K562 (cell line): ENCODE measurements around the gene VIPR1. TPM values are rescaled to one million over a fixed set of nuclear protein-coding genes. Genes with fewer than 3 reads are reported as not detected.

Experiments used
- ARID4B ChIP-seq: sonication (generic); formaldehyde crosslinking; IDR thresholded peaks from 2 replicates; pipeline ENCODE4 v1.8.0; 2022; ENCODE audit warnings: mild to moderate bottlenecking, missing genetic modification reagents
- IRF9 ChIP-seq: fragments of 450-650 bp; IDR thresholded peaks from 2 replicates; pipeline ENCODE4 v1.6.1; 2016; ENCODE audit warnings: missing biosample characterization, missing genetic modification characterization
- MAFK ChIP-seq: IDR thresholded peaks from 2 replicates; pipeline ENCODE4 v1.6.1; 2011; ENCODE audit warnings: low read length, improper control_type of control experiment
- MCM2 ChIP-seq: fragments of 450-650 bp; IDR thresholded peaks from 2 replicates; pipeline ENCODE4 v1.6.1; 2017; ENCODE audit warnings: low read depth, mild to moderate bottlenecking
- NR2C1 ChIP-seq, 2 experiments: fragments of 450-650 bp; IDR thresholded peaks; 2 replicates each; pipeline ENCODE4 v1.6.1; 2017; ENCODE audit warnings: mild to moderate bottlenecking in 2 of 2, antibody characterized with exemption in 1 of 2, inconsistent platforms in 1 of 2, missing compliant biosample characterization in 1 of 2, missing genetic modification characterization in 1 of 2
- POLR2G ChIP-seq: fragments of 200-400 bp; formaldehyde crosslinking; IDR thresholded peaks from 2 replicates; pipeline ENCODE4 v1.6.1; 2017; ENCODE audit warnings: low read depth, mild to moderate bottlenecking, antibody characterized with exemption, low read length, moderate library complexity
- RAD21 ChIP-seq, 2 experiments: fragments of 250-450 bp in 1 of 2; fragments of 450-650 bp in 1 of 2; sonication (Bioruptor Pico) in 1 of 2; formaldehyde crosslinking in 1 of 2; IDR thresholded peaks in 1 of 2; conservative IDR thresholded peaks in 1 of 2; 2 replicates each; pipeline versions ENCODE4 v1.4.0 to v1.8.0; 2020 to 2022; ENCODE audit warnings: mild to moderate bottlenecking in 2 of 2, moderate library complexity in 1 of 2
- SREBF1 ChIP-seq: fragments of 150-350 bp; IDR thresholded peaks from 2 replicates; pipeline ENCODE4 v1.6.1; 2014; ENCODE audit warnings: antibody characterized with exemption, low read depth, low read length, borderline replicate concordance
- ZBTB9 ChIP-seq: fragments of 450-650 bp; formaldehyde crosslinking; IDR thresholded peaks from 2 replicates; pipeline ENCODE4 v1.4.0; 2020; ENCODE audit warnings: mild to moderate bottlenecking, moderate library complexity
- ZFP36 ChIP-seq: fragments of 150-350 bp; IDR thresholded peaks from 2 replicates; pipeline ENCODE4 v1.6.1; 2018; ENCODE audit warnings: low read length, low read depth; ENCODE audit not compliant: partially characterized antibody
- ZNF41 ChIP-seq: fragments of 250-450 bp; sonication (Bioruptor Pico); conservative IDR thresholded peaks from 2 replicates; pipeline ENCODE4 v1.4.0; 2020; ENCODE audit warnings: mild to moderate bottlenecking
- ZNF561 ChIP-seq: fragments of 450-650 bp; formaldehyde crosslinking; conservative IDR thresholded peaks from 2 replicates; pipeline ENCODE4 v1.4.0; 2020; ENCODE audit warnings: mild to moderate bottlenecking, moderate library complexity
- polyA plus RNA-seq, 8 experiments: library from polyadenylated mRNA; depleted of rRNA in 4 of 8; stranded (reverse) in 5 of 8; unstranded in 3 of 8; fragments of >200 nt; fragmentation: Nextera tagmentation in 2 of 8; fragmentation: Illumina TruSeq in 1 of 8; extraction: Ambion mirVana in 2 of 8; extraction: Trizol in 1 of 8; gene quantifications; 2 replicates each; pipeline versions ENCODE4 v1.2.1 to v1.2.3, GENCODE V29; 2011 to 2014; ENCODE audit warnings: inconsistent platforms in 1 of 8, missing spikeins in 1 of 8
- total RNA-seq, 7 experiments: library from RNA; depleted of rRNA in 6 of 7; stranded (reverse); fragments of >200 nt in 6 of 7; fragmentation: Illumina TruSeq in 2 of 7; extraction: Trizol in 2 of 7; gene quantifications; 2 replicates each; pipeline versions ENCODE4 v1.2.1 to v1.2.3, GENCODE V29; 2011 to 2021; ENCODE audit warnings: low replicate concordance in 1 of 7
- TF ChIP-seq, protein P1 (sequence below): fragments of 450-650 bp; IDR thresholded peaks from 2 replicates; pipeline ENCODE4 v1.6.1; 2017; ENCODE audit warnings: antibody characterized with exemption, mild to moderate bottlenecking

The VIPR1 gene
- total and polyA plus RNA-seq, 9 of the 15 experiments (the other 6 are each of a cell fraction or from before 2014, with no cell fraction given) = 0.04 to 0.38 (median 0.12) TPM; not detected in 3

DNA sequence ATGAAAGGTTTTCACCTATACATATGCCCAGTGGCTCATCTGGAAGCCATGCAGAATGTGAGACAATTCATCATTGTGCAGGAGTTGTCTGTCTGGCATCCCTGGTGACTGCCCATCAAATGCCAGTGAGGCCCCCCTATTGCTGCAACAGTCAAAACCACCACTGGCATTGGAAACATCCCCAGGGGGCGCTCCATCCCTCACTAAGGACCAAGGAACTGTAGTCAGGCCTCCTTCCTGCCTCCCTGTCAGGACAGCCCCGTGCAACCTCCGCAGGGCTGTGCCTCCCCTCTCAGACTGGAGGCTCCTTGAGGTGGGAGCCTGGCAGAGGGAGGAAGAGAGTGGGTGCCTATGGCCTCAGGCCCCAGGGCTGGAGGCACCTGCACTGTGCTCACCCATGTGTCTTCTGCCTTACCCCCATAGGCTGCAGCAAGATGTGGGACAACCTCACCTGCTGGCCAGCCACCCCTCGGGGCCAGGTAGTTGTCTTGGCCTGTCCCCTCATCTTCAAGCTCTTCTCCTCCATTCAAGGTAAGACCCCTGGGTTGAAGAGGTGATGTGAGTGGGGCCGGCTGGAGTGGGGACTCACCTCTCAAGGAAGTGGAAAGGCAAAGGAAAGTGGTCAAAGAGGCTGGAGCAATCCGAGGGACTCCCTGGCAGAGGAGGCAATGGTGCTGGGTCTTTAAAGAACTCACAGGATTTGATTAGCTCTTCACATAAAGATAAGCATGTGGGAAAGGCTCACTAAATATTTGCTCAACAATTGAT, 16.5 kb downstream of the VIPR1 start (continued):
- TF ChIP-seq ARID4B (CRISPR knock-in tag) = no peak
- TF ChIP-seq ZNF41 (CRISPR knock-in tag) = no peak
- no peak for TF ChIP-seq IRF9 (tag)
- peak; percentile 81 for TF ChIP-seq ZFP36
- TF ChIP-seq, protein P1, sequence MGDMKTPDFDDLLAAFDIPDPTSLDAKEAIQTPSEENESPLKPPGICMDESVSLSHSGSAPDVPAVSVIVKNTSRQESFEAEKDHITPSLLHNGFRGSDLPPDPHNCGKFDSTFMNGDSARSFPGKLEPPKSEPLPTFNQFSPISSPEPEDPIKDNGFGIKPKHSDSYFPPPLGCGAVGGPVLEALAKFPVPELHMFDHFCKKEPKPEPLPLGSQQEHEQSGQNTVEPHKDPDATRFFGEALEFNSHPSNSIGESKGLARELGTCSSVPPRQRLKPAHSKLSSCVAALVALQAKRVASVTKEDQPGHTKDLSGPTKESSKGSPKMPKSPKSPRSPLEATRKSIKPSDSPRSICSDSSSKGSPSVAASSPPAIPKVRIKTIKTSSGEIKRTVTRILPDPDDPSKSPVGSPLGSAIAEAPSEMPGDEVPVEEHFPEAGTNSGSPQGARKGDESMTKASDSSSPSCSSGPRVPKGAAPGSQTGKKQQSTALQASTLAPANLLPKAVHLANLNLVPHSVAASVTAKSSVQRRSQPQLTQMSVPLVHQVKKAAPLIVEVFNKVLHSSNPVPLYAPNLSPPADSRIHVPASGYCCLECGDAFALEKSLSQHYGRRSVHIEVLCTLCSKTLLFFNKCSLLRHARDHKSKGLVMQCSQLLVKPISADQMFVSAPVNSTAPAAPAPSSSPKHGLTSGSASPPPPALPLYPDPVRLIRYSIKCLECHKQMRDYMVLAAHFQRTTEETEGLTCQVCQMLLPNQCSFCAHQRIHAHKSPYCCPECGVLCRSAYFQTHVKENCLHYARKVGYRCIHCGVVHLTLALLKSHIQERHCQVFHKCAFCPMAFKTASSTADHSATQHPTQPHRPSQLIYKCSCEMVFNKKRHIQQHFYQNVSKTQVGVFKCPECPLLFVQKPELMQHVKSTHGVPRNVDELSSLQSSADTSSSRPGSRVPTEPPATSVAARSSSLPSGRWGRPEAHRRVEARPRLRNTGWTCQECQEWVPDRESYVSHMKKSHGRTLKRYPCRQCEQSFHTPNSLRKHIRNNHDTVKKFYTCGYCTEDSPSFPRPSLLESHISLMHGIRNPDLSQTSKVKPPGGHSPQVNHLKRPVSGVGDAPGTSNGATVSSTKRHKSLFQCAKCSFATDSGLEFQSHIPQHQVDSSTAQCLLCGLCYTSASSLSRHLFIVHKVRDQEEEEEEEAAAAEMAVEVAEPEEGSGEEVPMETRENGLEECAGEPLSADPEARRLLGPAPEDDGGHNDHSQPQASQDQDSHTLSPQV = no peak
- no peak for TF ChIP-seq SREBF1
- TF ChIP-seq POLR2G = no peak
- TF ChIP-seq MAFK = 0 out of 2 replicates have a peak, but pooled peaks have one; percentile 1
- TF ChIP-seq ZNF561 (CRISPR knock-in tag) = no peak
- TF ChIP-seq ZBTB9 (CRISPR knock-in tag) = no peak
- no peak for TF ChIP-seq NR2C1 (IDR thresholded peaks at IDR 0.05)
- no peak for TF ChIP-seq NR2C1 (tag; IDR thresholded peaks at IDR 0.05)
- TF ChIP-seq MCM2 = no peak
- TF ChIP-seq RAD21 (CRISPR knock-in tag; conservative IDR thresholded peaks at IDR 0.05 in 1 of 2, IDR thresholded peaks at IDR 0.05 in 1 of 2) = peak in 1 of 2 experiments; percentile 53; a peak in 2 of 4 replicates
